PFSK-1 (cell line): ENCODE data around the gene SMLR1. TPM values are rescaled to one million over a fixed set of nuclear protein-coding genes. Genes with fewer than 3 reads are reported as not detected.

Experiments
- FOXP2 ChIP-seq: optimal IDR thresholded peaks from 2 replicates; pipeline ENCODE3; 2011; ENCODE audit warnings: borderline replicate concordance, control low read depth, inconsistent platforms; ENCODE audit not compliant: insufficient read depth; ENCODE audit errors: extremely low read length, extremely low read depth
- POLR2AphosphoS5 ChIP-seq: IDR thresholded peaks from 2 replicates; pipeline ENCODE4 v1.6.1; 2012; ENCODE audit warnings: low read depth, mild to moderate bottlenecking, control low read depth, low read length, moderate library complexity
- SIN3A ChIP-seq: IDR thresholded peaks from 2 replicates; pipeline ENCODE4 v1.6.1; 2012; ENCODE audit warnings: mild to moderate bottlenecking, low read length, moderate library complexity, borderline replicate concordance; ENCODE audit not compliant: insufficient read depth
- TAF1 ChIP-seq: IDR thresholded peaks from 2 replicates; pipeline ENCODE4 v1.6.1; 2012; ENCODE audit warnings: low read length, control low read depth, borderline replicate concordance; ENCODE audit not compliant: insufficient read depth
- polyA plus RNA-seq: library from polyadenylated mRNA; unstranded; fragments of >200 nt; gene quantifications from one replicate; pipeline ENCODE4 v1.2.1, GENCODE V29; 2012; ENCODE audit warnings: low read depth, missing spikeins; ENCODE audit not compliant: insufficient read length
- TF ChIP-seq, protein P1 (sequence below), 2 experiments: IDR thresholded peaks; 2 replicates each; pipeline versions ENCODE4 v1.6.1 to v1.8.0; 2011 to 2012; ENCODE audit warnings: low read depth in 2 of 2, low read length in 2 of 2, control low read depth in 1 of 2, inconsistent platforms in 1 of 2, mild to moderate bottlenecking in 1 of 2, moderate library complexity in 1 of 2; ENCODE audit not compliant: insufficient read depth in 1 of 2

Gene SMLR1
- polyA plus RNA-seq = not detected

DNA sequence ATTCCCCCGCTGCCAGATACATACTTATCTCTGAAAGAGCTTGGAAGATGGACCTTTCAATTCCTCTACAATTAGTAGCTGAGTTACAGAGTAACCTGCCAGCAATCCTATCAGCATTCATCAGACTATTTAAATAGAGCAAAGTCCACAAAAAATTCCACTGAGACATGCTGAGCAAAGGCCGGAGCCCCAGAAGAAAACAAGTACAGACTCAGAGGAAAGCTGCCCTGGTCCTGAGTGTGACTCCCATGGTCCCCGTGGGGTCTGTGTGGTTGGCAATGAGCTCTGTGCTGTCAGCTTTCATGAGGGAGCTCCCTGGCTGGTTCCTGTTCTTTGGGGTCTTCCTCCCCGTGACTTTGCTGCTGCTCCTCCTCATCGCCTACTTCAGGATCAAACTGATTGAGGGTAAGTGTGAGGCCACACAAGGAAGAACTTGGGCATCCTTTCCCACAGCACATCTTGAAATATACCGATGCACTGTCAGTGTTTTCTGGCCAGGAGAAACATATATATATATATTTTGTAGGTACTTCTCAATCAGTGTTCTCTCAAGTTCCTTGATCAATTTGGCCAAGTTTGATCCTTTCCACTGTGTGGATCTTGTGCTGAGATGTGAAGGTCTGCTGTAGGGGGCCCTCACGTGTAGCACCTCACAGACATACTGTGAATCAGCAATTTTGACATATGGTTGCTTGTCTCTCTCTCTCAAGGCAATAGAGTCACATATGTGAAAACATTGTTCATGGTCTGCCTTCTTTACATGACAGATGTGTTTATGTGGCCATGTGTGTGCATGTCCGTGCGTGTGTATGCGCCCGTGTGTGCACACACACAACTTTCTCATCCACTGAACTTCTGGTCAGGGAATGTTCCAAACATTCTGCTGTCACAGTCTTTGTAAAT is at the start of gene SMLR1:
Gene SMLR1 (plus strand): TSS at position 160 of the 903 bp plus-strand sequence. CDS start 8 bp downstream, at position 168.
- TF ChIP-seq TAF1 = no peak
- TF ChIP-seq, protein P1, sequence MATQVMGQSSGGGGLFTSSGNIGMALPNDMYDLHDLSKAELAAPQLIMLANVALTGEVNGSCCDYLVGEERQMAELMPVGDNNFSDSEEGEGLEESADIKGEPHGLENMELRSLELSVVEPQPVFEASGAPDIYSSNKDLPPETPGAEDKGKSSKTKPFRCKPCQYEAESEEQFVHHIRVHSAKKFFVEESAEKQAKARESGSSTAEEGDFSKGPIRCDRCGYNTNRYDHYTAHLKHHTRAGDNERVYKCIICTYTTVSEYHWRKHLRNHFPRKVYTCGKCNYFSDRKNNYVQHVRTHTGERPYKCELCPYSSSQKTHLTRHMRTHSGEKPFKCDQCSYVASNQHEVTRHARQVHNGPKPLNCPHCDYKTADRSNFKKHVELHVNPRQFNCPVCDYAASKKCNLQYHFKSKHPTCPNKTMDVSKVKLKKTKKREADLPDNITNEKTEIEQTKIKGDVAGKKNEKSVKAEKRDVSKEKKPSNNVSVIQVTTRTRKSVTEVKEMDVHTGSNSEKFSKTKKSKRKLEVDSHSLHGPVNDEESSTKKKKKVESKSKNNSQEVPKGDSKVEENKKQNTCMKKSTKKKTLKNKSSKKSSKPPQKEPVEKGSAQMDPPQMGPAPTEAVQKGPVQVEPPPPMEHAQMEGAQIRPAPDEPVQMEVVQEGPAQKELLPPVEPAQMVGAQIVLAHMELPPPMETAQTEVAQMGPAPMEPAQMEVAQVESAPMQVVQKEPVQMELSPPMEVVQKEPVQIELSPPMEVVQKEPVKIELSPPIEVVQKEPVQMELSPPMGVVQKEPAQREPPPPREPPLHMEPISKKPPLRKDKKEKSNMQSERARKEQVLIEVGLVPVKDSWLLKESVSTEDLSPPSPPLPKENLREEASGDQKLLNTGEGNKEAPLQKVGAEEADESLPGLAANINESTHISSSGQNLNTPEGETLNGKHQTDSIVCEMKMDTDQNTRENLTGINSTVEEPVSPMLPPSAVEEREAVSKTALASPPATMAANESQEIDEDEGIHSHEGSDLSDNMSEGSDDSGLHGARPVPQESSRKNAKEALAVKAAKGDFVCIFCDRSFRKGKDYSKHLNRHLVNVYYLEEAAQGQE (IDR thresholded peaks at IDR 0.05; ENCODE audit: insufficient read depth in 1 of 2, low read depth in 2 of 2, low read length in 2 of 2) = no peak
- no peak for TF ChIP-seq FOXP2
- TF ChIP-seq SIN3A = no peak
- no peak for TF ChIP-seq POLR2AphosphoS5

DNA sequence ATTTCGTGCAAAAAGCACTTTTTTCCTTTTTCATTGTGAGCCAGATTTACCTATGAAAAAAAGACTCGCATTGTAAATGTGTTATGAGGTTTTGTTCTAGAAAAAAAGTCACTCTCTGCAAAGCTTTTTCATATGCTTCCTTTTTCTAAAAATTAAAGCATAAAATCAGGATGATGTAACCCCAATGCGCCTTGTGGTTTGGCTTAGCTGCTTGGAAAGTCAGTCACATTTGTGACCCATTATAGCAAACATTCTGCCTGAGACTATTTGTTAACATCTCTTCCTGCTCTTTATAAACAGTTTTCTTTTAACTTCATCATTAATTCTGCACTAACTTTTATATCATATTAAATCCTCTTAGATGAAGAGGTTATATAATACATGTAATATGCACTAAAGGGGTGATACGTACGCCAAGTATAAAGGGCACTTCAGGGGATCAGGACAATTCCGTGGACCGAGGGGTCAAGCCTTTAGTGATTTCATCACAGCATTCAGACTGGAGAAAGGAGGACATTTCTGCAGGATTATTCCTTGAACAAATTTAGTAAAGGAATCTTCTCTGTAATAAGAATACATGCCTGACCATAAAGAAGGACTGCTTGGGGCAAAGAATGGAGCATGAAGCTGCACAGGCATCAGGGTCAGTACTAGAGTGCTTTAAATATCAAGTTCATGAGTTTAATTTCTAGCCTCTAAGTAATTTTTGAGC is 48.1 kb upstream of the SMLR1 start:
- TF ChIP-seq, protein P1 (IDR thresholded peaks at IDR 0.05; ENCODE audit: insufficient read depth in 1 of 2, low read depth in 2 of 2, low read length in 2 of 2) = no peak
- TF ChIP-seq SIN3A (no peak), TAF1 (no peak), FOXP2 (no peak), POLR2AphosphoS5 (no peak)

DNA sequence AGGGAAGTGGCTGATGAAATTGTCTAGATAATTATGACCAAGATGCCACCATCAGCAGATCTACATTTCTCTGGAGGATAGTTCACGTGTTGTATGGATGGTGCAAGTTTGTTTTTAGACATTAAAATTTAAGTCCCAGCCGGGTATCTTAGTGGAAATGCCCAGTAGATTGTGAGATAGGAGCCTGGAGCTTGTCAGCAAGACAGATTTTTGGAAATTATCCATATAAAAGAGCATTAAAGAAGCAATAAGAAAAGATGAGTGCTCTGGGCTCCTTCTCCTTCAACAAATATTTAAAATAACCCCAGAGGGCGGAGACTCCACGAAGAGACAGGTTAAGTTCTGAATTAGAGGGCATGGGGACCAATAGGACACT is 47.6 kb upstream of the SMLR1 start:
- TF ChIP-seq TAF1 (no peak), POLR2AphosphoS5 (no peak), FOXP2 (no peak), SIN3A (no peak)
- TF ChIP-seq, protein P1 (IDR thresholded peaks at IDR 0.05; ENCODE audit: insufficient read depth in 1 of 2, low read depth in 2 of 2, low read length in 2 of 2) = no peak

DNA sequence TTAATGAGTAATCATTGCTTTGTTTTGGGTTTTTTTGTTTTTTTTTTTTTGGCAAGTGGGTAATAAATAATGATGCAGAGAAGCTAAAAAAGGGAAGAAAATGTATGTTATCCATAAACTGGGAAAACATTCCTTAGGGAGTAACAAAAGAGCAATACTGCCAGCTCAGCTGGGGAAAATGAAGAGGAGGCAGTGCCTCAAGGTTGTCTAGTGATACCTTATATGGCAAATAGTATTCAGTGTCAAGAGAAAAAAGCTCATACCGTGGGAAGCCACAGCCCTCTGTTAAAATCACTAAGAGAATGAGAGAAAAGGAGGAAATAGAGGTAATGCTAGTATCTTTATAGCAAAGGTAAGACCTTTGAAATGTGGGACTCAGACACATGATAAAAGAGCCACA is 47.1 kb upstream of the SMLR1 start:
- TF ChIP-seq POLR2AphosphoS5 = no peak
- no peak for TF ChIP-seq TAF1
- no peak for TF ChIP-seq SIN3A
- TF ChIP-seq, protein P1 (IDR thresholded peaks at IDR 0.05; ENCODE audit: insufficient read depth in 1 of 2, low read depth in 2 of 2, low read length in 2 of 2) = no peak
- no peak for TF ChIP-seq FOXP2
